Measurements from ENCODE around the gene PGBD1. TPM values are rescaled to one million over a fixed set of nuclear protein-coding genes. Genes with fewer than 3 reads are reported as not detected.

The PGBD1 gene
- total RNA-seq, 1 experiment from 2014 or later = 2.5 TPM

GRCh38 chr6:28336284-28337120 is 55.1 kb downstream of the PGBD1 start:
- Mint-ChIP-seq H3K27ac (ENCODE audit: low read depth, unreplicated experiment) (no peak overlapping the region), H3K4me1 (ENCODE audit: insufficient read depth, unreplicated experiment) (no peaks in the 10 kb centered on the region), H3K27me3 (ENCODE audit: insufficient read depth, unreplicated experiment) (no peaks in the 10 kb centered on the region), H3K4me3 (ENCODE audit: unreplicated experiment) (no peak overlapping the region), H3K9me3 (ENCODE audit: unreplicated experiment) (no peaks in the 10 kb centered on the region), H3K36me3 (ENCODE audit: insufficient read depth, unreplicated experiment) (no peaks in the 10 kb centered on the region)
- CTCF ChIA-PET = interaction anchor here (0.5 to 1.5 kb wide), 3 partner anchors 19 to 586 kb away, joined by 3 to 14 read pairs (median 3); no protein-coding TSS in a partner anchor
- POLR2A ChIA-PET = interaction anchor here (0.7 to 4.4 kb wide), 21 partner anchors 11 to 499 kb away, joined by 3 to 71 read pairs (median 8); partner anchors contain the start of genes PGBD1, ZKSCAN3, ZKSCAN4 and ZKSCAN8
- TF ChIP-seq, protein P1, sequence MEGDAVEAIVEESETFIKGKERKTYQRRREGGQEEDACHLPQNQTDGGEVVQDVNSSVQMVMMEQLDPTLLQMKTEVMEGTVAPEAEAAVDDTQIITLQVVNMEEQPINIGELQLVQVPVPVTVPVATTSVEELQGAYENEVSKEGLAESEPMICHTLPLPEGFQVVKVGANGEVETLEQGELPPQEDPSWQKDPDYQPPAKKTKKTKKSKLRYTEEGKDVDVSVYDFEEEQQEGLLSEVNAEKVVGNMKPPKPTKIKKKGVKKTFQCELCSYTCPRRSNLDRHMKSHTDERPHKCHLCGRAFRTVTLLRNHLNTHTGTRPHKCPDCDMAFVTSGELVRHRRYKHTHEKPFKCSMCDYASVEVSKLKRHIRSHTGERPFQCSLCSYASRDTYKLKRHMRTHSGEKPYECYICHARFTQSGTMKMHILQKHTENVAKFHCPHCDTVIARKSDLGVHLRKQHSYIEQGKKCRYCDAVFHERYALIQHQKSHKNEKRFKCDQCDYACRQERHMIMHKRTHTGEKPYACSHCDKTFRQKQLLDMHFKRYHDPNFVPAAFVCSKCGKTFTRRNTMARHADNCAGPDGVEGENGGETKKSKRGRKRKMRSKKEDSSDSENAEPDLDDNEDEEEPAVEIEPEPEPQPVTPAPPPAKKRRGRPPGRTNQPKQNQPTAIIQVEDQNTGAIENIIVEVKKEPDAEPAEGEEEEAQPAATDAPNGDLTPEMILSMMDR (IDR thresholded peaks at IDR 0.05; ENCODE audit: unreplicated experiment) = no peak
- no TSS peak for BruUV-seq (replicated peaks)
- intact Hi-C loops (cut with micrococcal nuclease) = loop anchor here (1.0 to 5.0 kb wide), 3 partner anchors 54 to 199 kb away; partner anchors contain the start of gene ZSCAN26
- peak; percentile 28 for DNase-seq (ENCODE audit: unreplicated experiment)

DNA sequence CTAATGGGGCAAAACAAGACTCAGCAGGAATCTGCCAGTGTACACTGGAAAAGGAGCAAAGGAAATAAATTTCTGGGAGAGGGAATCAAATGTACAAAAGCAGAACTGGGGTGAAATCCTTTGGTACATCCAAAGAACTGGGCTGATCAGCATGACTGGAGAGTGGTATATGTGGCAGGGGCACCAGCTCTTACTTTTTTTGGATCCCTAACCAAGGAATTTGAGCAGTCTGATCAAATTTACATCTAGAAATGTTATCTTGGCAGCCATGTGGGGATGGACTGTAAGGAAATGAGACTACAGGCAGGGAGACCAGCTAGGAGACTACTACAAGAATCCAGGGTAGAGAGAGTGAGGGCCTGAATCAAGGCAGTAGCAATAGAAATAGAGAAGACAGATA is 55.7 kb downstream of the PGBD1 start:
- Mint-ChIP-seq H3K4me3 (ENCODE audit: unreplicated experiment) (no peak overlapping the region), H3K27me3 (ENCODE audit: insufficient read depth, unreplicated experiment) (no peaks in the 10 kb centered on the region), H3K27ac (ENCODE audit: low read depth, unreplicated experiment) (no peak overlapping the region), H3K9me3 (ENCODE audit: unreplicated experiment) (no peaks in the 10 kb centered on the region), H3K4me1 (ENCODE audit: insufficient read depth, unreplicated experiment) (no peaks in the 10 kb centered on the region), H3K36me3 (ENCODE audit: insufficient read depth, unreplicated experiment) (no peaks in the 10 kb centered on the region)
- CTCF ChIA-PET = interaction anchor here (2.3 kb wide), 1 partner anchor 18 kb away, joined by 11 read pairs; no protein-coding TSS in a partner anchor
- POLR2A ChIA-PET = interaction anchor here (0.7 to 4.4 kb wide), 13 partner anchors 11 to 500 kb away, joined by 3 to 71 read pairs (median 15); partner anchors contain the start of genes PGBD1, ZKSCAN3, ZKSCAN8 and ZSCAN16
- DNase-seq (ENCODE audit: unreplicated experiment) = no peak
- intact Hi-C loops (cut with micrococcal nuclease) = loop anchor here (5.0 kb wide), 1 partner anchor 200 kb away; no protein-coding TSS in a partner anchor
- no TSS peak for BruUV-seq (replicated peaks)
- TF ChIP-seq, protein P1 (IDR thresholded peaks at IDR 0.05; ENCODE audit: unreplicated experiment) = no peak

GRCh38 chr6:28340310-28341095 is 59.1 kb downstream of the PGBD1 start:
- Mint-ChIP-seq H3K4me1 (ENCODE audit: insufficient read depth, unreplicated experiment) (no peaks in the 10 kb centered on the region), H3K4me3 (ENCODE audit: unreplicated experiment) (no peak overlapping the region), H3K36me3 (ENCODE audit: insufficient read depth, unreplicated experiment) (no peaks in the 10 kb centered on the region), H3K9me3 (ENCODE audit: unreplicated experiment) (no peaks in the 10 kb centered on the region), H3K27me3 (ENCODE audit: insufficient read depth, unreplicated experiment) (no peaks in the 10 kb centered on the region), H3K27ac (ENCODE audit: low read depth, unreplicated experiment) (no peak overlapping the region)
- ChIA-PET CTCF (no interaction called here), POLR2A (interaction anchor here (0.8 to 1.6 kb wide), 3 partner anchors 9 to 128 kb away, joined by 3 to 7 read pairs (median 3); partner anchors contain the start of genes ZKSCAN3 and ZSCAN26)
- no peak for DNase-seq (ENCODE audit: unreplicated experiment)
- intact Hi-C loops (cut with micrococcal nuclease) = no loop called here
- TF ChIP-seq, protein P1 (IDR thresholded peaks at IDR 0.05; ENCODE audit: unreplicated experiment) = no peak
- BruUV-seq (replicated peaks) = no TSS peak
